GM12891 (cell line): ENCODE measurements around the gene VGF.
"Not testable (repeated sequence)": the region's sequence is repeated elsewhere in the genome, so short reads cannot be mapped to it uniquely, and the experiment has no call there.

ENCODE experiments used
- DNase-seq: peaks from one replicate; pipeline ENCODE4 v3.0.0; 2011; ENCODE audit warnings: low spot score; ENCODE audit not compliant: insufficient read length
- FAIRE-seq: peaks from 2 replicates; lab custom pipeline; 2011; peaks lifted over from hg19 to GRCh38; lab: Jason Lieb, UNC
- PAX5 ChIP-seq: IDR thresholded peaks from 2 replicates; pipeline ENCODE4 v1.6.1; 2011; ENCODE audit warnings: low read length, moderate library complexity, mild to moderate bottlenecking; ENCODE audit not compliant: insufficient read depth, severe bottlenecking
- POLR2A ChIP-seq: IDR thresholded peaks from 2 replicates; pipeline ENCODE4 v1.6.1; 2011; ENCODE audit warnings: low read depth, low read length, control low read depth
- POLR2AphosphoS5 ChIP-seq: IDR thresholded peaks from 2 replicates; pipeline ENCODE4 v1.6.1; 2011; ENCODE audit warnings: low read depth, low read length, control low read depth
- POU2F2 ChIP-seq: IDR thresholded peaks from 2 replicates; pipeline ENCODE4 v1.6.1; 2011; ENCODE audit warnings: low read depth, mild to moderate bottlenecking, control low read depth, low read length, moderate library complexity
- SPI1 ChIP-seq: IDR thresholded peaks from 2 replicates; pipeline ENCODE4 v1.6.1; 2011; ENCODE audit warnings: low read depth, low read length, control low read depth
- TAF1 ChIP-seq: IDR thresholded peaks from 2 replicates; pipeline ENCODE4 v1.6.1; 2011; ENCODE audit warnings: low read depth, low read length, control low read depth

The VGF gene

DNA sequence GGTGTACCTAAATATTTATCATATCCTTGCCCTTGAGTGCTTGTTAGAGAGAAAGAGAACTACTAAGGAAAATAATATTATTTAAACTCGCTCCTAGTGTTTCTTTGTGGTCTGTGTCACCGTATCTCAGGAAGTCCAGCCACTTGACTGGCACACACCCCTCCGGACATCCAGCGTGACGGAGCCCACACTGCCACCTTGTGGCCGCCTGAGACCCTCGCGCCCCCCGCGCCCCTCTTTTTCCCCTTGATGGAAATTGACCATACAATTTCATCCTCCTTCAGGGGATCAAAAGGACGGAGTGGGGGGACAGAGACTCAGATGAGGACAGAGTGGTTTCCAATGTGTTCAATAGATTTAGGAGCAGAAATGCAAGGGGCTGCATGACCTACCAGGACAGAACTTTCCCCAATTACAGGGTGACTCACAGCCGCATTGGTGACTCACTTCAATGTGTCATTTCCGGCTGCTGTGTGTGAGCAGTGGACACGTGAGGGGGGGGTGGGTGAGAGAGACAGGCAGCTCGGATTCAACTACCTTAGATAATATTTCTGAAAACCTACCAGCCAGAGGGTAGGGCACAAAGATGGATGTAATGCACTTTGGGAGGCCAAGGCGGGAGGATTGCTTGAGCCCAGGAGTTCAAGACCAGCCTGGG is 27.0 kb downstream of the VGF start:
- peak; percentile 40 for TF ChIP-seq POLR2A
- TF ChIP-seq POU2F2: 0 out of 2 replicates have a peak, but pooled peaks have one; percentile 47
- TF ChIP-seq POLR2AphosphoS5: peak; percentile 54; the same call in 1 of the 2 replicates
- TF ChIP-seq SPI1: no peak
- DNase-seq (peak; percentile 56), FAIRE-seq (peak; percentile 85)

DNA sequence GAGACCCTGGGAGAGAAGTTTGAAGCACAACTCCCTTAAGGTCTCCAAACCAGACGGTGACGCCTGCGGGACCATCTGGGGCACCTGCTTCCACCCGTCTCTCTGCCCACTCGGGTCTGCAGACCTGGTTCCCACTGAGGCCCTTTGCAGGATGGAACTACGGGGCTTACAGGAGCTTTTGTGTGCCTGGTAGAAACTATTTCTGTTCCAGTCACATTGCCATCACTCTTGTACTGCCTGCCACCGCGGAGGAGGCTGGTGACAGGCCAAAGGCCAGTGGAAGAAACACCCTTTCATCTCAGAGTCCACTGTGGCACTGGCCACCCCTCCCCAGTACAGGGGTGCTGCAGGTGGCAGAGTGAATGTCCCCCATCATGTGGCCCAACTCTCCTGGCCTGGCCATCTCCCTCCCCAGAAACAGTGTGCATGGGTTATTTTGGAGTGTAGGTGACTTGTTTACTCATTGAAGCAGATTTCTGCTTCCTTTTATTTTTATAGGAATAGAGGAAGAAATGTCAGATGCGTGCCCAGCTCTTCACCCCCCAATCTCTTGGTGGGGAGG is 27.6 kb downstream of the VGF start:
- FAIRE-seq (no peak), DNase-seq (no peak)
- TF ChIP-seq POLR2A (no peak), TAF1 (no peak), POU2F2 (no peak), PAX5 (no peak), POLR2AphosphoS5 (no peak), SPI1 (no peak)

DNA sequence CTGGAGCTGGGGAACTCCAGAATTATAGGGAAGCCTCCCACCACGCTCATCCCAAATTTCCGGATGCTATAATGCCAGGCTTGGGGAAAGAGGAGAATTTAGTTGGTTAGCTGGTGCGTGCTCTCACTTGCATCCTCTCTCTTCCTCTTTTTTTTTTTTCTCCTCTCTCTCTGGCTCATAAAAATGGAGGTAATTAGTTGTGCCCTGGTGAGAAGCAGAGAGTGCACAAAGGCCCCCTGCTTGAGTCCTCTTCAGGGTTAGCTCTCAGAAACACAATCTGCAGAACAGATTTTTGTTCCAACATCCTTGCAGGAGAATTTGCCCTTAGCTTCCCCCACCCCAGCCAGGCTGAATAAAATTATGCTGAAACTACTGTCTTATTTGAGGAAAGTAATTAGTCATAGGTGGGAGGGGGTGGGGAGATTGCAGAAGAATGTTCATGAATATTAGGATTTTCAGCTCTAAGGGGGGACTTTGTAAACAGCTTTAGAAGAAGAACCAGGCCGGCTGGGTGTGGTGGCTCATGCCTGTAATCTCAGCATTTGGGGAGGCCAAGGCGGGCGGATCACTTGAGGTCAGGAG is 30.9 kb downstream of the VGF start:
- TF ChIP-seq TAF1 (no peak), SPI1 (peak; percentile 69)
- DNase-seq (no peak), FAIRE-seq (no peak)

DNA sequence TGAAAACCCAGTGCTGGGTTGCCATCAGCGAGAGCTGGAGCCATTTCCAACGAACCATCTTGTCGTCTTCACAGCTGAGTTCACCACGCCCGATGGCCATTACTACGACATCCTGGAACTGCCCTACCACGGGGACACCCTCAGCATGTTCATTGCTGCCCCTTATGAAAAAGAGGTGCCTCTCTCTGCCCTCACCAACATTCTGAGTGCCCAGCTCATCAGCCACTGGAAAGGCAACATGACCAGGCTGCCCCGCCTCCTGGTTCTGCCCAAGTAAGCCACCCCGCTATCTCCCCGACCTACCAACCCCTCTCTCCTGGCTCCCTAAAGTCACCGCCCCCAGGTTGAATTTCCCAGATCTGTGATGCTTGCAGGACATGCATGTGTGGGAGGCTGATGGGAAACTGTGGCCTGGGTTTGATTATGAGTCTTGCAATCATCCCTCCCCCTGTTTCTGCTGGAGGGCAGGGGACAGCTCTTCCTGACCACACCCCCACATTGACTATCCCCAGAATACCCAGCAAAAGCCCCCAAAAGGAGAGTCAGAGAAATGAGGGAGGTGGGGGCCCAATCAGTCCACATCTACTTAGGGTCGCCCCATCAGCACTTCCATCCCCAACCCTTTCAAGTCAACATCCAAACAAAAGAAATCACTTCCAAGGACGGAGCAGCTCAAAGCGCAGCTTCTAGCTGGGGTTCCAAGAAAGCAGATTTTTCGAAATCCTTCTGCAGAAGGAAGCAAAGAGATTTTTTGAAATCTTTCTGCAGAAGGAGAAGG is 31.6 kb downstream of the VGF start:
- DNase-seq (no peak), FAIRE-seq (no peak)
- TF ChIP-seq POLR2A: no peak
- TF ChIP-seq TAF1: no peak
- TF ChIP-seq POU2F2: no peak
- TF ChIP-seq SPI1: no peak
- TF ChIP-seq POLR2AphosphoS5: no peak
- no peak for TF ChIP-seq PAX5

DNA sequence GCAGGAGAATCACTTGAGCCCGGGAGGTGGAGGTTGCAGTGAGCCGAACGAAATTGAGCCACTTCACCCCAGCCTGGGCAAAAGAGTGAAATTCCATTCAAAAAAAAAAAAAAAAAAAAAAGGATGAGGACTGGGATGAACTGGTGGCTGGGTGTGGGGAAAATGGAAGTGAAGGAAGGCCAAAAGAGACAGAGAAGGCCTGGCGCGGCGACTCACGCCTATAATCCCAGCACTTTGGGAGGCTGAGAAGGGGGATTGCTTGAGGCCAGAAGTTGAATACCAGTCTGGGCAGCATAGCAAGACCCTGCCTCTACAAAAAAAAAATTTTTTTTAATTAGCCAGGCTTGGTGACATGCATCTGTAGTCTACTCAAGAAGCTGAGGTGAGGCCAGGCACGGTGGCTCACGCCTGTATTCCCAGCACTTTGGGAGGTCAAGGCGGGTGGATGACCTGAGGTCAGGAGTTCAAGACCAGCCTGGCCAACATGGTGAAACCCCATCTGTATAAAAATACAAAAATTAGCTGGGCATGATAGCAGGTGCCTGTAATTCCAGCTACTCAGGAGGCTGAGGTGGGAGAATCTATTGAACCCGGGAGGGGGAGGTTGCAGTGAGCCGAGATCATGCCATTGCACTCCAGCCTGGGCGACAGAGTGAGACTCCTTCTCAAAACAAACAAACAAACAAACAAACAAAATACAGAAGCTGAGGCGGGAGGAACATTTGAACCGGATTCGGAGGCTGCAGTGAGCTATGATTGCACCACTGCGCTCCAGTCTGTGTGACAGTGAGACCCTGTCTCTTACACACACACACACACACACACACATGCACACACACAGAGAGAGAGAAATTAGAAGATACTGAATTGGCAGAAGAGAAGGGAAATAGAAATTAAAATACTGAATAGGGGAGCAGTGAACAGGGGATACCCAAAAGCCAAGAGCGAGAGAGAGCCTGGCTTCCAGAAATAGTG is 32.5 kb downstream of the VGF start:
- not testable (repeated sequence) for DNase-seq, FAIRE-seq

DNA sequence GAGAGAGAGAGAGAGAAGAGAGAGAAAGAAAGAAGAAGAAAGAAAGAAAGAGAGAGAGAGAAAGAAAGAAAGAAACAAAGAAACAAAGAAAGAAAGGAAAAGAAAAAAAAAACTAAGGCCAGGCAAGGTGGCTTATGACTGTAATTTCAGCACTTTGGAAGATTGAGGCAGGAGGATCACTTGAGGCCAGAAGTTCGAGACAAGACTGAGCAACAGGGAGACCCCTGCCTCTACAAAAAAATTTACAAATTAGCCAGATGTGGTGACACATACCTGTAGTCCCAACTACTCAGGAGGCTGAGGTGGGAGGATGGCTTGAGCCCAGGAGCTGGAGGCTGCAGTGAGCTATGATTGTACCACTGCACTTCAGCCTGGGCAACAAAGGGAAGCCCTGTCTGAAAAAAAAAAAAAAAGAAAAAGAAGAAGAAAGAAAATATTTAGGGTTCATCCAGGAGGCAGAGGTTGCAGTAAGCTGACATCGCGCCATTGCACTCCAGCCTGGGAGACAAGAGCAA is 35.7 kb downstream of the VGF start:
- DNase-seq (no peak), FAIRE-seq (no peak)
- no peak for TF ChIP-seq POLR2A
- TF ChIP-seq TAF1: no peak
- TF ChIP-seq POLR2AphosphoS5: no peak
- no peak for TF ChIP-seq PAX5
- no peak for TF ChIP-seq SPI1
- TF ChIP-seq POU2F2: no peak

DNA sequence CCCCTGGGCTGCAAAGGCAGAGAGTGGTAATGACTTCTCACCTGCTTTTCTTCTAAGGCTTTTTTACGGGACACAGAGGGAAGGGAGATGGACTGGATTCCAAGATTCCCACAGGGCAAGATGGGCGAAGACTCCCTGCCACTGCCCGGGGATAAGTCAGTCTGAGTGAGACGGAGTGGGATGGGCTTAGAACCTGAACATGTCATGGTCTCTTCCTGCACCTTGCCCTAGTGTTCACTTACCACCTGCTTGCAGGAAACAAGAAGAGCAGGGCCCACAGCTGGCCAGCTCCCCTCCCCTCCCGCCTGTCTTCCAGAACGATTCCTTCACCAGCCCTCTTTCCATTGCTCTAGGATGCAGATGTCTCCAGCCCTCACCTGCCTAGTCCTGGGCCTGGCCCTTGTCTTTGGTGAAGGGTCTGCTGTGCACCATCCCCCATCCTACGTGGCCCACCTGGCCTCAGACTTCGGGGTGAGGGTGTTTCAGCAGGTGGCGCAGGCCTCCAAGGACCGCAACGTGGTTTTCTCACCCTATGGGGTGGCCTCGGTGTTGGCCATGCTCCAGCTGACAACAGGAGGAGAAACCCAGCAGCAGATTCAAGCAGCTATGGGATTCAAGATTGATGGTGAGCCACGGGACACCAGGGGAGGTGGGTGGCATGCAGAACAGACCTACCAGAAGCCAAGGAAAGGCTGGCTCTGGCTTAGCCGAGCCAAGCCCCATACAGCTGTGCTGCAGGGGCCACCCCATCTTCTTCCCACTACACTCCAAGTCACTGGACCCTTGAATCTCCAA is 37.1 kb downstream of the VGF start:
- no peak for TF ChIP-seq POU2F2
- no peak for TF ChIP-seq PAX5
- TF ChIP-seq POLR2AphosphoS5: no peak
- no peak for TF ChIP-seq POLR2A
- TF ChIP-seq TAF1: no peak
- no peak for TF ChIP-seq SPI1
- FAIRE-seq: no peak
- no peak for DNase-seq

DNA sequence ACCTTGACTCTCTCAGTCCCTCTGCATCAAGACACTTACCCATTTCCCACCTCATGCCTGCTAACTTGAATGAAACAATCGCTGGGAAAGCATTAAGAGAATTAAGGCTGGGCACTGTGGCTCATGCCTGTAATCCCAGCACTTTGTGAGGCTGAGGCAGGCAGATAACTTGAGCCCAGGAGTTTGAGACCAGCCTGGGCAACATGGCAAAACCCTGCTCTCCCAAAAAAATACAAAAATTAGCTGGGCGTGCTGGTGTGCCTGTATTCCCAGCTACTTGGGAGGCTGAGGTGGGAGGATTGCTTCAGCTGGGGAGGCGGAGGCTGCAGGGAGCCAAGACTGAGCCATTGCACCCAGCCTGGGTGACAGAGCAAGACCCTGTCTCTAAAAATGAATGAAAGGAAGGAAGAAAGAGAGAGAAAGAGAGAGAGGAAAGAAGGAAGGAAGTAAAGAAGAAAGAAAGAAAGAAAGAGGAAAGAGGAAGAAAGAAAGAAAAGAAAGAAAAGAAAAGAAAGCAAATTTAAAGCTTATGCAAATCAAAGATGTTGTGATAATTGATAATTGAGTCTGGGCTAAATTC is 37.8 kb downstream of the VGF start:
- FAIRE-seq (no peak), DNase-seq (no peak)
- TF ChIP-seq PAX5 (no peak), POU2F2 (no peak), SPI1 (no peak), POLR2AphosphoS5 (no peak), POLR2A (no peak), TAF1 (no peak)
